ENCODE results near the gene CSE1L.

The CSE1L gene

DNA sequence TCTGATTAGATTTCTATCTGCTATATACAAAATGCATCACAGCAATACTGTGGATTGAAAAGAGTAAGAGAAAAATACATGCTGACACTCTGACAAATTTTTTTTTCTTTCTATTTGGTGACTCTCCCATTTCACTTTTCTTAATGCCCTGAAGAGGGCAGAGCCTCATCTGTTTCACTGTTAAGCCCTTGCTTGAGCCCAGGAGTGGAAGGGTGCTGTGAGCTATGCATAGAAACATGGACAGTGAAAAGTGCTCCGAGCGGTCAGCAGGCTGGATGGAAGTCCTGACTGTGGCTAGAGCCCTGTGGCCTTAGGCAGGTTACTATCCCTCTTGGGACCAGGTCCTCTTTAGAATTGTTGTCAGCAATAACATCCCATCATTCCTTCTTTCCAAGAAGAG is 17.4 kb upstream of the CSE1L start:
- DNase-seq (ENCODE audit: low read depth) = peak; percentile 11
- no peak overlapping the region for H3K4me3 ChIP-seq (ENCODE audit: low read length)
- TF ChIP-seq, protein P1, sequence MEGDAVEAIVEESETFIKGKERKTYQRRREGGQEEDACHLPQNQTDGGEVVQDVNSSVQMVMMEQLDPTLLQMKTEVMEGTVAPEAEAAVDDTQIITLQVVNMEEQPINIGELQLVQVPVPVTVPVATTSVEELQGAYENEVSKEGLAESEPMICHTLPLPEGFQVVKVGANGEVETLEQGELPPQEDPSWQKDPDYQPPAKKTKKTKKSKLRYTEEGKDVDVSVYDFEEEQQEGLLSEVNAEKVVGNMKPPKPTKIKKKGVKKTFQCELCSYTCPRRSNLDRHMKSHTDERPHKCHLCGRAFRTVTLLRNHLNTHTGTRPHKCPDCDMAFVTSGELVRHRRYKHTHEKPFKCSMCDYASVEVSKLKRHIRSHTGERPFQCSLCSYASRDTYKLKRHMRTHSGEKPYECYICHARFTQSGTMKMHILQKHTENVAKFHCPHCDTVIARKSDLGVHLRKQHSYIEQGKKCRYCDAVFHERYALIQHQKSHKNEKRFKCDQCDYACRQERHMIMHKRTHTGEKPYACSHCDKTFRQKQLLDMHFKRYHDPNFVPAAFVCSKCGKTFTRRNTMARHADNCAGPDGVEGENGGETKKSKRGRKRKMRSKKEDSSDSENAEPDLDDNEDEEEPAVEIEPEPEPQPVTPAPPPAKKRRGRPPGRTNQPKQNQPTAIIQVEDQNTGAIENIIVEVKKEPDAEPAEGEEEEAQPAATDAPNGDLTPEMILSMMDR (IDR thresholded peaks at IDR 0.05; ENCODE audit: insufficient read depth, low read depth, low read length, missing control alignments) = peak; percentile 44

DNA sequence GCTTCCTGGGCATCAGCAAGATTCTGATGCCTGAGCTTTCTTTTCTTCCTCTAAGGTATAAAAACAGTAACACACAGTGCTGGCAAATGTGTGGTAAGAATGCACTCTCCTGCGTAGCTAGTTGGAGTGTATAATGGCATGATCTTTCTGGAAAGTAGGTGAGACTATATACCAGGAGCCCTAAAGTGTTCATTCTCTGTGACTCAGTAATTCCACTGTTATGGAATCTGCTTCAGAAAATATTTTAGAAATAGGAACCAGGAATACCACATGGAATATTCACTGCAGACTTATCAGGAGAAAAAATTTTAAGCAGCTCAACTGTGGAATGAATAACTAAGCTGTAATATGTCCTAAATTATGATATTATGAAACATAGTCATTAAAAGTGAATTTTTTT is 16.9 kb upstream of the CSE1L start:
- DNase-seq (ENCODE audit: low read depth) = no peak
- H3K4me3 ChIP-seq (ENCODE audit: low read length) = no peak overlapping the region
- TF ChIP-seq, protein P1 (IDR thresholded peaks at IDR 0.05; ENCODE audit: insufficient read depth, low read depth, low read length, missing control alignments) = no peak

DNA sequence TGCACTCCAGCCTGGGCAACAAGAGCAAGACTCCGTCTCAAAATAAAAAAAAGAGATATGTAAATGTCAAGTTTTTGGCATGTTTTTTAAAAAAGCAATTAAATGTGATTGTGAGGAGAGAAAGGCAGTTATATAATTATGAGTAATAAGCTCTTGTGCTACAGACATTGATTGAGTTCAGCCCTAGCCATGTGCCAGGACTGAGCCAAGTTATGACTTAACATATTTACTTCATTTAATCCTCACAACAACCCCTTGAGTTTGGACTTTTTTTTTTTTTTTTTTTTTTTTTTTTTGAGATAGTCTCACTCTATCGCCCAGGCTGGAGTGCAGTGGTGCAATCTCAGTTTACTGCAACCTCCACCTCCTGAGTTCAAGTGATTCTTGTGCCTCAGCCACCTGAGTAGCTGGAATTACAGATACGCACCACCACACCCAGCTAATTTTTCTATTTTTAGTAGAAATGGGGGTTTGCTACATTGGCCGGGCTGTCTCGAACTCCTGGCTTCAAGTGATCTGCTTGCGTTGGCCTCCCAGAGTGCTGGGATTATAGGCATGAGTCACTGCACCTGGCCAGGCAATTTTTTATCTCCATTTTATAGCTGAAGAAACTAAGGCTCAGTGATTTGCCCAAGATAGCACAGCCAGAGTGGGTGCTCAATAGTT is 15.0 kb upstream of the CSE1L start:
- TF ChIP-seq, protein P1 (IDR thresholded peaks at IDR 0.05; ENCODE audit: insufficient read depth, low read depth, low read length, missing control alignments) = no peak
- H3K4me3 ChIP-seq (ENCODE audit: low read length) = no peak overlapping the region
- no peak for DNase-seq (ENCODE audit: low read depth)

DNA sequence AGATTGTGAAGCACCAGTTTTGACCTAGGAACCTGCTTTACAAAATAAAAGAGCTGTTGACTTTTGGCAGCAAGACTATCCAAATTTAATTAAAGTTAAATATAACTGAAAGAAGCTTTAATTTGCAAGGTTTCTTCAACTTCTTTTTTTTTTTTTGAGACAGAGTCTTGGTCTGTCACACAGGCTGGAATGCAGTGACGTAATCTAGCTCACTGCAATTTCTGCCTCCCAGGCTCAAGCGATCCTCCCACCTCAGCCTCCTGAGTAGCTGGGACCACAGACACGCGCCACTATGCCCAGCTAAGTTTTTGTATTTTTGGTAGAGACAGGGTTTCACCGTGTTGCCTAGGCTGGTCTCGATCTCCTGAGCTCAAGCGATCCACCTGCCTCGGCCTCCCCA is 13.7 kb upstream of the CSE1L start:
- H3K4me3 ChIP-seq (ENCODE audit: low read length) = no peak overlapping the region
- TF ChIP-seq, protein P1 (IDR thresholded peaks at IDR 0.05; ENCODE audit: insufficient read depth, low read depth, low read length, missing control alignments) = no peak
- no peak for DNase-seq (ENCODE audit: low read depth)

DNA sequence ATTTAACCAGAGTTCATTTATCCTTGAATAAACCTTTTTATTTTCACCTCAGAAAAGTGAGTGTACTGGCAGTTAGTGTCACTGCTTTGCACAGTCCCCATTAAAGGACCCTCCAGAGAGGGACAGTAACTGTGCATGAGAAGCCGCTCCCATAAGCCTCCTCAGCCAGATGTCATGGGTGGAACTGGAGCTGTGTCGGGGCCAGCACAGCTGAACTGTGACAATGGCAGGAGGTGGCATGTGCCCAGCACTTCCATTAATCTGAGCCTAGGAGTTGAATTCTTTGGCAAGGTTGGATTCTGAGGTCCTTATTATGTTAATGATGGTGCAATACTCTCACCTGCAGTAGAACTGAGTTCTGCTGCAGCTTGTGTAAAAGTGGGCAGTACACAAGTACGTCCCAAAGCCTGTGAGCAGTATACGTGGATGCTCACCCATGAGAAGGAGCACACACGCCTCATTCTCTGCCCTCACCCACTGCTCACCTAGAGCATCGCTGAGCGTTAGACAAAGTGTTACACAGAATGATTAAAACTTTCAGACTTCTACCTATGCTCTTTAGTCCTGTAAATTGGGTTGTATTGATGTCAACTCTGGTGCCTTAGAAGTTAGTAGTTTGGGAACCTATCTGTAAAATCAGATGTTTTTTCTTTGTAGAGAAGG is 11.9 kb upstream of the CSE1L start:
- no peak for DNase-seq (ENCODE audit: low read depth)
- no peak overlapping the region for H3K4me3 ChIP-seq (ENCODE audit: low read length)
- TF ChIP-seq, protein P1 (IDR thresholded peaks at IDR 0.05; ENCODE audit: insufficient read depth, low read depth, low read length, missing control alignments) = no peak

DNA sequence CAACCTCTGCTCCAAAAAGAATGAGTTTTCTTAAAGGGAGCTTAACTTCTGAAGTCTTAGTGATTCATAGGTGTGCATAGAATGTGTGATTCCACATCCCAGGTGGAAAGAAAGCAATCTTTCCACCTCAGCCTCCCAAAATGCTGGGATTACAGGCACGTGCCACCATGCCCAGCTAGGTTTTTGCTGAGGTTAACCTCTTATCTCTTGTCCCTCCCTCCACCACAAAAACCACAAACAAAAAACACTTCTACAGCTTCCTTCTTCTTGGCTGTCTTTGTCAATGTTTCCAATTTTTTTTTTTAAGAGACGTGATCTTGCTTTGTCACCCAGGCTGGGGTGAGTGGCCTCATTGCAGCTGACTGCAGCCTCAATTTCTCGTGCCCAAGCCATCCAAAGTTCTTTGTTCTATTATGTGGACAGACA is 8.1 kb upstream of the CSE1L start:
- TF ChIP-seq, protein P1 (IDR thresholded peaks at IDR 0.05; ENCODE audit: insufficient read depth, low read depth, low read length, missing control alignments) = no peak
- H3K4me3 ChIP-seq (ENCODE audit: low read length) = no peak overlapping the region
- DNase-seq (ENCODE audit: low read depth) = no peak

DNA sequence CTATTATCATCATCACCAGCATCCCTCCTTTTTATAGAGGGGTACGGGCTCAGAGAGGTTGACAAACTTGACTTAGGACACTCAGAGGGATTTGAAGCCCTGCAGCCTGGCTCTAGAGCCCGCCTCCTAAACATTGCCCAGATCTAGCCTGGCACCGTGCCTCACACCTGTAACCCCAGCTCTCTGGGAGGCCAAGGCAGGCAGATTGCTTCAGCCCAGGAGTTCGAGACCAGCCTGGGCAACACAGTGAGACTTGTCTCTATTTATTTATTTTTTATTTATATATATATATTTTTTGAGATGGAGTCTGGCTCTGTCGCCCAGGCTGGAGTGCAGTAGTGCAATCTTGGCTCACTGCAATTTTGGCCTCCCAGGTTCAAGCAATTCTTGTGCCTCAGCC is 6.3 kb upstream of the CSE1L start:
- H3K4me3 ChIP-seq (ENCODE audit: low read length) = no peak overlapping the region
- DNase-seq (ENCODE audit: low read depth) = no peak
- TF ChIP-seq, protein P1 (IDR thresholded peaks at IDR 0.05; ENCODE audit: insufficient read depth, low read depth, low read length, missing control alignments) = no peak

All from epithelial cell of esophagus (primary cell).